Thyroid gland (tissue), 4 donors: Measurements from ENCODE around the gene VSIG10.

Experiments used
- POLR2A ChIP-seq, 2 donors: fragments of 450-650 bp; IDR thresholded peaks; one replicate each; pipeline ENCODE4 v1.6.1; 2017; ENCODE audit warnings: antibody characterized with exemption in 2 of 2, mild to moderate bottlenecking in 2 of 2, moderate library complexity in 1 of 2
- TF ChIP-seq, protein P1 (sequence below), 6 experiments: fragments of 200-600 bp in 3 of 6; fragments of 450-650 bp in 3 of 6; sonication (generic) in 3 of 6; IDR thresholded peaks; one replicate each; pipeline ENCODE4 v1.5.1; 2016 to 2019; ENCODE audit warnings: antibody characterized with exemption in 6 of 6, mild to moderate bottlenecking in 2 of 6, inconsistent platforms in 1 of 6, moderate library complexity in 1 of 6

DNA sequence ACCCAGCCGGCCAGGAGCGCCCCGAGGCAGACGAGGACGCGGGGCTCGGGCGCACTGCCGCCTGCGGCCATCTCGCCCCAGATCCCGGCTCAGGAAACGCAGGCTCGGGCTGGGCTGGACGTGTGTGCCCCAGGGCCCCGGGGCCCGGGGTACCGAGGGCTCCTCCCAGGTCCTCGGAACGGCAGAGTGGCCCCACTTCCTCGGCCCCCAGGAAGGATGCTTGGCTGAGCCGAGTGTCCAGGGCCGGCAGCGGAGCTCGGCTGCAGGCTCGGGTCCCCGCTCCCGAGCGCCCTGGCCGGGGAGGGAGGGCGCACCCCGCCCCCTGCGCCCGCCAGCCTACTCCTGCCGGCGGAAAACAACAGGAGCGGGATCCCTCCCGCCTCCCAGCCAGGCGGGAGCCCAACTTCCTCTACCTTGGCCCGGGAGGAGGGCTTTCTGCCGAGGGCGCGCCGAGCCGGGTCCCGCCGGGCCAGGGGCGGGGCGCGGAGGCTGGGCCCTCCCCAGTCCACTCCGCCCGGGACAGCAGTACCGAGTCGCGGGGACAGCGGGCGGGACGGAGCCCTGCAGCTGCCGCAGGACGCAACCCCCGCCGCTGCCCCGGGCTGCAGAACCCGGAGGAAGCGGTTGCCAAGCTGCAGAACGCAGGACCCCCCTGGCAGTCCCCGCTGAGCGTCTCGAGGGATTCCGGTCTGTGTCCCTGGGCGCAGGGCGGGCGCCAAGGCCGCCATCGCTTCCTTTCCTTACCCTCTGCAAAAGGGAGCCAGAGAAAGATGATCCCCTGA is at the start of gene VSIG10:
- TF ChIP-seq, protein P1, sequence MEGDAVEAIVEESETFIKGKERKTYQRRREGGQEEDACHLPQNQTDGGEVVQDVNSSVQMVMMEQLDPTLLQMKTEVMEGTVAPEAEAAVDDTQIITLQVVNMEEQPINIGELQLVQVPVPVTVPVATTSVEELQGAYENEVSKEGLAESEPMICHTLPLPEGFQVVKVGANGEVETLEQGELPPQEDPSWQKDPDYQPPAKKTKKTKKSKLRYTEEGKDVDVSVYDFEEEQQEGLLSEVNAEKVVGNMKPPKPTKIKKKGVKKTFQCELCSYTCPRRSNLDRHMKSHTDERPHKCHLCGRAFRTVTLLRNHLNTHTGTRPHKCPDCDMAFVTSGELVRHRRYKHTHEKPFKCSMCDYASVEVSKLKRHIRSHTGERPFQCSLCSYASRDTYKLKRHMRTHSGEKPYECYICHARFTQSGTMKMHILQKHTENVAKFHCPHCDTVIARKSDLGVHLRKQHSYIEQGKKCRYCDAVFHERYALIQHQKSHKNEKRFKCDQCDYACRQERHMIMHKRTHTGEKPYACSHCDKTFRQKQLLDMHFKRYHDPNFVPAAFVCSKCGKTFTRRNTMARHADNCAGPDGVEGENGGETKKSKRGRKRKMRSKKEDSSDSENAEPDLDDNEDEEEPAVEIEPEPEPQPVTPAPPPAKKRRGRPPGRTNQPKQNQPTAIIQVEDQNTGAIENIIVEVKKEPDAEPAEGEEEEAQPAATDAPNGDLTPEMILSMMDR (IDR thresholded peaks at IDR 0.05): no peak
- peak; percentile 67 to 98 for TF ChIP-seq POLR2A (IDR thresholded peaks at IDR 0.05)
